IPS DF 4.7 (cell line): ENCODE data around the gene TRIM49C.
"Not testable (repeated sequence)": the region's sequence is repeated elsewhere in the genome, so short reads cannot be mapped to it uniquely, and the experiment has no call there.

Experiments used
- DNase-seq: peaks from one replicate; pipeline ENCODE4 v3.0.0-alpha.2; 2013; ENCODE audit warnings: low spot score; ENCODE audit errors: extremely low read depth

TRIM49C gene, protein sequence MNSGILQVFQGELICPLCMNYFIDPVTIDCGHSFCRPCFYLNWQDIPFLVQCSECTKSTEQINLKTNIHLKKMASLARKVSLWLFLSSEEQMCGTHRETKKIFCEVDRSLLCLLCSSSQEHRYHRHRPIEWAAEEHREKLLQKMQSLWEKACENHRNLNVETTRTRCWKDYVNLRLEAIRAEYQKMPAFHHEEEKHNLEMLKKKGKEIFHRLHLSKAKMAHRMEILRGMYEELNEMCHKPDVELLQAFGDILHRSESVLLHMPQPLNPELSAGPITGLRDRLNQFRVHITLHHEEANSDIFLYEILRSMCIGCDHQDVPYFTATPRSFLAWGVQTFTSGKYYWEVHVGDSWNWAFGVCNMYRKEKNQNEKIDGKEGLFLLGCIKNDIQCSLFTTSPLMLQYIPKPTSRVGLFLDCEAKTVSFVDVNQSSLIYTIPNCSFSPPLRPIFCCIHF

GRCh38 chr11:90030806-90031205 is at the start of gene TRIM49C:
Gene TRIM49C, plus strand, starts transcription at chr11:90031106. Its CDS starts 4,106 bp downstream, at chr11:90035212.
- not testable (repeated sequence) for DNase-seq

DNA sequence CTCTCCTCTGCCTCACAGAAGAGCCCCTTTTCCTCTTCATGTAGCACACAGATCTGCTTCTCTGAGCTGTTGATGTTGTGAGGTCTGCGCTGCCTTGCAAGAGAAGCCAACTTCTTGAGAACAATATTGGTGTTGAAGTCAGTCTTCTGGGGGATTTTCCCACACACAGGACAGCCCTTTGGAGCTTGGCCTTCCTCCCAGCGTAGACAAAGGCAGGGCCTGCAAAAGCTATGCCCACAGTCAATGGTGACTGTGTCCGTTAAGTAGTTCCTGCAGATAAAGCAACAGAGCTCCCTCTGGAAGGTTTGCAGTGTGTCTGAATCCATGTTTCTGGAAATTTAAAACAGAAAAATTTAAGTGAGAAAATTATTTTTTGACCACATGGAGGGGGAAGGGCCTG is 6.7 kb upstream of the TRIM49C start:
- not testable (repeated sequence) for DNase-seq

- not testable (repeated sequence) for DNase-seq
These were observed 20.8 kb downstream of the TRIM49C start for GRCh38 chr11:90051591-90052209.

GRCh38 chr11:90052311-90052710 is 21.4 kb downstream of the TRIM49C start:
- DNase-seq = not testable (repeated sequence)

GRCh38 chr11:90053545-90053944 is 22.6 kb downstream of the TRIM49C start:
- DNase-seq = not testable (repeated sequence)

GRCh38 chr11:90085650-90086049 is 54.7 kb downstream of the TRIM49C start, which contains the start of gene UBTFL1:
Gene UBTFL1, plus strand, starts transcription at chr11:90085950. Its CDS starts 0 bp downstream, at chr11:90085950.
- DNase-seq = not testable (repeated sequence)

DNA sequence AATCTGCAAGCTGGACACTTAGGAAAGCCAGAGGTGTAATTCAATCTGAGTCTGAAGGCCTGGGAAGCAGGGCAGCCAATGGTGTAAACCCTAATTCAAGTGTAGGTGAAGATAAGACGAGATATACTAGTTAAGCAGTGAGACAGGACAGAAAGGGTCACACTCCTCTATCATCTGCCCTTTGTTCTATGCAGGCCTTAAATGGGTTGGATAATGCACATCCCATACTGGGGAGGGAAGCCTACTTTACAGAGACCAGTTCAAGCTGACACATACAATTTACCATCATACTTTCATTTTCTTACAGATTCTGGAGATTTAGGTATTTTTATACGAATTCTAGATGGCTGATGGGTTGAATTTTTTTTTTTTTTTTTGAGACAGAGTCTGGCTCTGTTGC is 57.8 kb downstream of the TRIM49C start:
- DNase-seq = not testable (repeated sequence)
